Muscle layer of duodenum (tissue), 2 donors: ENCODE measurements around the gene CELA3B.
"Not testable (repeated sequence)": the region's sequence is repeated elsewhere in the genome, so short reads cannot be mapped to it uniquely, and the experiment has no call there.

ENCODE experiments used
- H3K27ac ChIP-seq: one replicate; pipeline ENCODE4 v1.7.0; 2013; ENCODE audit warnings: mild to moderate bottlenecking, low read length
- H3K27me3 ChIP-seq: one replicate; pipeline ENCODE4 v1.7.0; 2013; ENCODE audit warnings: low read depth, mild to moderate bottlenecking, control low read depth, low read length
- H3K36me3 ChIP-seq, 2 donors: one replicate each; pipeline ENCODE4 v1.7.0; 2013; ENCODE audit warnings: low read length in 2 of 2, control low read depth in 1 of 2, mild to moderate bottlenecking in 1 of 2; ENCODE audit not compliant: insufficient read depth in 2 of 2, control insufficient read depth in 1 of 2
- H3K4me1 ChIP-seq, 2 donors: one replicate each; pipeline ENCODE4 v1.7.0; 2013; ENCODE audit warnings: low read length in 2 of 2, mild to moderate bottlenecking in 2 of 2, control low read depth in 1 of 2, moderate library complexity in 1 of 2; ENCODE audit not compliant: insufficient read depth in 2 of 2, control insufficient read depth in 1 of 2
- H3K4me3 ChIP-seq, 2 donors: one replicate each; pipeline ENCODE4 v1.7.0; 2013; ENCODE audit warnings: low read length in 2 of 2, low read depth in 1 of 2, mild to moderate bottlenecking in 1 of 2
- H3K9me3 ChIP-seq, 2 donors: one replicate each; pipeline ENCODE4 v1.7.0; 2013; ENCODE audit warnings: low read length in 2 of 2, control low read depth in 1 of 2, mild to moderate bottlenecking in 1 of 2; ENCODE audit not compliant: control insufficient read depth in 1 of 2
- donor health status: healthy.

The CELA3B gene

GRCh38 chr1:21966247-21967000, 10.4 kb upstream of the CELA3B start:
- no peak overlapping the region for H3K27ac ChIP-seq
- no peaks in the 10 kb centered on the region for H3K9me3 ChIP-seq
- H3K27me3 ChIP-seq, result no peaks in the 10 kb centered on the region
- H3K4me1 ChIP-seq, result peaks cover 0 to 4% of the 10 kb centered on the region in 2 donors
- no peaks in the 10 kb centered on the region for H3K36me3 ChIP-seq
- H3K4me3 ChIP-seq, result no peak overlapping the region

GRCh38 chr1:21967216-21967615, 9.6 kb upstream of the CELA3B start:
- H3K36me3 ChIP-seq, H3K4me3 ChIP-seq, H3K9me3 ChIP-seq, H3K27me3 ChIP-seq, H3K27ac ChIP-seq, H3K4me1 ChIP-seq: not testable (repeated sequence)

- H3K36me3 ChIP-seq, H3K4me3 ChIP-seq: not testable (repeated sequence)
These were observed 7.8 kb upstream of the CELA3B start for GRCh38 chr1:21969066-21969465.

DNA sequence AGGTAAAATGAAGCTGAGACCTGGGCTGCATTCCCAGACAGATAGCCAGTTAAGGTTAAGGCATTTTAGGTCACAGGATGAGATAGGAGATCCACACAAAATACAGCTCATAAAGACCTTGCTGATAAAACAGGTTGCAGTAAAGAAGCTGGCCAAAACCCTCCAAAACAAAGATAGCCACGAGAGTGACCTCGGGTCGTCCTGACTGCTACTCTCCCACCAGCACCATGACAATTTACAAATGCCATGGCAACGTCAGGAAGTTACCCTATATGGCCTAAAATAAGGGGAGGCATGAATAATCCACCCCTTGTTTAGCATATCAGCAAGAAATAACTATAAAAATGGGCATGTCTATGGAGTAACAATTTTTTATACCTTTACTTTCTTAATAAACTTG, 6.3 kb upstream of the CELA3B start:
- H3K36me3 ChIP-seq, H3K27me3 ChIP-seq, H3K4me3 ChIP-seq, H3K9me3 ChIP-seq, H3K27ac ChIP-seq, H3K4me1 ChIP-seq: not testable (repeated sequence)

More at GRCh38 chr1:21969066-21969465, 7.8 kb upstream of the CELA3B start:
- H3K27ac ChIP-seq, H3K4me1 ChIP-seq, H3K9me3 ChIP-seq, H3K27me3 ChIP-seq: not testable (repeated sequence)

DNA sequence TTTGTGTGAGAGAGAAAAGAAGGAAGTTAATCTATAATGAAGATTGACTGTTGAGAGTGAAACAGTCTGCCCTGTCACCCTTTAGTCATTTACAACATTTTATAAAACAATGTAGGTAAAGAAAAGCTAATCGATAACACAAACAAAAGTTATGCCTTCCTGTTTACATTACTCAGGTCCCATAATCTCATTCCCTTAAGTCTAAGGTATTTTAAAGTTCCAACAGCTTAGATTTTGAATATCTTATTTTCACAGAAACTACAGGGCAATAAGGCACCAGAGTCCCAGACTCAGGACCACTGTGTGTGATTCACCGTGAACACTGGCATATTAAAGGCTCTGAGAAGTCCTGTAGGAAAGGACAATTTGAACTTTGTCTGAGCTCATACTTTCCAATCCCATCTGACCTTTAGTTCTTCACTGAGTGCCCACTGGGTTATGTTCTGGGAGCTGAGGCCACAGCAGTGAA, 3.8 kb upstream of the CELA3B start:
- not testable (repeated sequence) for H3K4me1 ChIP-seq, H3K9me3 ChIP-seq, H3K4me3 ChIP-seq, H3K27me3 ChIP-seq, H3K27ac ChIP-seq, H3K36me3 ChIP-seq

DNA sequence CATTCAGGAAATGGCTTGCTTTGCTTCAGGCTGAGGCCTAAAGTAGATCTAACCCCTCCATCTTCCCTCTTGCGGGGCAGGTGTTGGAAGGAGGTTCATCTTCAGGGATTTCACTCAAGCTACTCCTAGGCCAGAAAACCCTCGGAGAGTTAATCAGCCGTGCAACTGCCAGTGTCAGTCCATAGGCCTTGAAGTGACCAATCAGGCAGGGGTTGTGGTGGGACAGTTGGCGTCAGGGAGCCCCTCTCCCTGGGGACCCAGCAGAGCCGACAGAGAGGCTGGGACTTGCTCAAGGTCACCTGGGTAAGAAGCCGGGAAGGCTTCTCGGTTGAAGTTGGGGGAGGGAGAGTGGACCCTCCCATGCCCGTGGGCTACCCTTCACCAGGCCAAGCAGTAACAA, 2.9 kb upstream of the CELA3B start:
- not testable (repeated sequence) for H3K36me3 ChIP-seq, H3K27ac ChIP-seq, H3K27me3 ChIP-seq, H3K4me3 ChIP-seq, H3K9me3 ChIP-seq, H3K4me1 ChIP-seq

GRCh38 chr1:21974699-21975098, 2.1 kb upstream of the CELA3B start:
- H3K4me3 ChIP-seq, H3K4me1 ChIP-seq, H3K27me3 ChIP-seq, H3K27ac ChIP-seq, H3K36me3 ChIP-seq, H3K9me3 ChIP-seq: not testable (repeated sequence)

DNA sequence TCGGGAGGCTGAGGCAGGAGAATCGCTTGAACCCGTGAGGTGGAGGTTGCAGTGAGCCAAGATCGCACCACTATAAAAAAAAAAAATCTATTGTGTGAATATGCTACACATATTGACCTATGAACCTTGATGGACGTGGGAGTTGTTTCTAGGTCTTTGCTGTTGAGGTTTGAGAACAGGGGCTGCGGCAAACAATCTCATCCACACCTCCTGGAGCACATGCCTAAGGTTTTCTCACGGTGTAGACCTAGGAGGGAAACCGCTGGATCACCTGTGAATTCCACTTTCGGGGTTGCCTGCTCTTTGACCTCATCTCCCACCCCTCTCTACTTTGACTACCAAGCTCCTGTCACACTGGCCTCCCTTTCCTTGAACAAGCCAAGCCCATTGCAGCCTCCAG, 1.5 kb upstream of the CELA3B start:
- H3K27me3 ChIP-seq, H3K4me1 ChIP-seq, H3K27ac ChIP-seq, H3K4me3 ChIP-seq, H3K36me3 ChIP-seq, H3K9me3 ChIP-seq: not testable (repeated sequence)

DNA sequence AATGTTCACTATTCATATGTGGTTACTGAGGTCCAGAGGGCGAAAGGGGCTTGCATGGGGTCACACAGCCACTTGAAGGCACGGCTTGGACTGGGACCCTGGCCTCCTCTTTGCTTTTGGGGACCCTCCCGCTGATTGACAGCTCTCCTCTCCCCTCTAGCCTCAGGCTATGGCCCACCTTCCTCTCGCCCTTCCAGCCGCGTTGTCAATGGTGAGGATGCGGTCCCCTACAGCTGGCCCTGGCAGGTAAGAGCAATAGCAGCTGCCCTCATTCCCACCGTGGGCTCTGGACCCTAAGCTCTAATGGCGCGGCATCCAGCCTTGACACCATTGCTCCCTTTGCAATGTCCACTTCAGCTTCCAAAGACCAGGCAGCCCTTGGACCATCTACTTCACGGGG, 1.4 kb downstream of the CELA3B start:
- H3K9me3 ChIP-seq, H3K27me3 ChIP-seq, H3K36me3 ChIP-seq, H3K4me3 ChIP-seq, H3K4me1 ChIP-seq, H3K27ac ChIP-seq: not testable (repeated sequence)

- not testable (repeated sequence) for H3K4me3 ChIP-seq, H3K36me3 ChIP-seq, H3K27me3 ChIP-seq, H3K4me1 ChIP-seq, H3K27ac ChIP-seq, H3K9me3 ChIP-seq
These were observed 3.8 kb downstream of the CELA3B start for GRCh38 chr1:21980515-21981220.

DNA sequence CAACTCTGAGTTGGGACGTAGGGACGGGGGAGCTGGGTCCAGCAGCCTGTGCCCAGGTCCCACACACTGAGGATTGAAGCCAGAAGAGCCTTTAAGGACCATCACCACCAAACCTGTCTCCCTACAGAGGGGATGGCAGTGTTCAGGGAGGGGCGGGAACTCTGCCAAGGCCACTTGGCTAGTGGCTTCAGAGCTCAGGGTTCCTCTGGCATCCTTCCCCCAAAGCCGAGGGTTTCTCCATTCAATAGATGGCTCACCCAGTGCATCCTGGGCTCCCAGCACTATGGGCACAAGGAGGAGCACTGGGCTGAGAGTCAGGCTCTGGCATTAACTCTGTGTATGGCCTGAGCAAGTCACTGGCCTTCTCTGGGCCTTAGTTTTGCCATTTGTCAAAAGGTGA, 4.4 kb downstream of the CELA3B start:
- not testable (repeated sequence) for H3K4me1 ChIP-seq, H3K27me3 ChIP-seq, H3K9me3 ChIP-seq, H3K27ac ChIP-seq, H3K36me3 ChIP-seq, H3K4me3 ChIP-seq

DNA sequence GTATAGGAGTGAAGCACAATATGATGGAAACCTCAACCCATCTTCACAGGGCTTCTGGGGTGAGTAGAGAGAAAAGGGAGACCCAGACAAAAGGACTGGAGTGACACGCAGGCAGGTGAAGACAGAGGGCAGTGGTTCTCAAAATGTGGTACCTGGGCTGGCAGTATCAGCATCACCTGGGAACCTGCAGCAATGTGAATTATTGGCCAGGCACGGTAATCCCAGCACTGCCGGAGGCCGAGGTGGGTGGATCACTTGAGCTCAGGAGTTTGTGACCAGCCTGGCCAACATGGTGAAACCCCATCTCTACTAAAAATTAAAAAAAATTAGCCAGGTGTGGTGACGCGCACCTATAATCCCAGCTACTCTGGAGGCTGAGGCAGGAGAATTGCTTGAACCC, 5.3 kb downstream of the CELA3B start:
- H3K36me3 ChIP-seq, H3K27ac ChIP-seq, H3K4me3 ChIP-seq, H3K9me3 ChIP-seq, H3K4me1 ChIP-seq, H3K27me3 ChIP-seq: not testable (repeated sequence)
